SKM-1 treated with dmso at 0.1 percent for 144 hours (cell line): ENCODE results near the gene RUNX2.

Source experiments
- DNase-seq: peaks from one replicate; lab custom pipeline; 2025; ENCODE audit not compliant: unreplicated experiment; lab: John Stamatoyannopoulos, UW

RUNX2 gene

DNA sequence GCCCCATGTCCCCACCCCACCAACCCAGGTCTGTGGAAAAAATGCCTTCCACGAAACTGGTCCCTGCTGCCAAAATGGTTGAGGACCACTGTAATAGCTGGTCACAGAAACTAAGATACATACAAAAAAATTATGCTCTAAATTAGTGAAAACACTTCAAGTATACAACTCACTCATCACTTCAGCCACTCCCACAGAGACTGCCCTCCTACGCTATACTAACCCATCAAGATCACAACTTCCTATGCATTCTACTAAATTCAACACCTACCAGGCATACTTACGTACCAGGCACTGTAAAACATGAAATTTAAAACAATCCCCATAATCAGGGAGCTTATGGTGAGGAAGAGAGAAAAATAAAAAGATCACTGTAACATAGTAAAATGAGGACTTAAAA lies 22.9 kb downstream of the RUNX2 start:
- DNase-seq: no peak

DNA sequence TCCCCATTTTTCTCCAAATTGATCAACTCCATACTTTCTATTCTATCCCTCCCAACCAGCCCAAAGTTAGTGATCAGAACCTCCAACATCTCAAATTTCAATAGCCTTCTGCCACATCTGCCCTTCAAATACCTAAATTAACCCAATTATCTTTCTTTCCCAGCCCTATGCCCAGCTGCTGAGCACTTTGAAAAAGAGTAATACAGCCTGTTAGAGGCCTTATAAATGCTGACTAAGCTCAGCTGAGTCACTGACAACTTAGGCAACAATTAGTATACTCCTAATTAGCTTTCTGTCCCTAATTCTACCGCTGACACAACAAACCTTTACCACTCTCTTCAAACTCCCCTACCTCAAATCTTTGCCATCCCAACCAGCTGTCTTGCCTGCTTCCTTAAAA lies 23.5 kb downstream of the RUNX2 start:
- DNase-seq: no peak

- no peak for DNase-seq
Observed at GRCh38 chr6:45353654-45354053, 25.5 kb downstream of the RUNX2 start.

DNA sequence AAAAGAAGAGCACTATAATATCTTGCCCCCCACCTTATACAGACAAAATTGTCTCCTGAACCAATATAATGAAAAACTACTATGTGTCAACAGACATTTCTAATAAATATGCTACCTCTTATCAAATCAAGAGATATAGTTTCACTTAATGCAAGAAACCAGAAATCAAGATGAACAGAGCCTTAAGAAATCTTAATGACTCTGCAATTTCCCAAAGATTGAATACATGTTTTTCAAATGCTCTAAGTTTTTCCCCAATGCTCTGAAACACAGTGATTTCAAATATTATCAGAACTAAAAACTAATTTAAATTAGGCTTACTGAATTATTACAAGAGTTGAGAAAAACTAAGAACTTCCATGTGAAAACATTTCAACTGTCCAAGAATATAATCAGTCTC lies 36.3 kb downstream of the RUNX2 start:
- no peak for DNase-seq

- DNase-seq: no peak
Observed at GRCh38 chr6:45365036-45365435, 36.9 kb downstream of the RUNX2 start.

DNA sequence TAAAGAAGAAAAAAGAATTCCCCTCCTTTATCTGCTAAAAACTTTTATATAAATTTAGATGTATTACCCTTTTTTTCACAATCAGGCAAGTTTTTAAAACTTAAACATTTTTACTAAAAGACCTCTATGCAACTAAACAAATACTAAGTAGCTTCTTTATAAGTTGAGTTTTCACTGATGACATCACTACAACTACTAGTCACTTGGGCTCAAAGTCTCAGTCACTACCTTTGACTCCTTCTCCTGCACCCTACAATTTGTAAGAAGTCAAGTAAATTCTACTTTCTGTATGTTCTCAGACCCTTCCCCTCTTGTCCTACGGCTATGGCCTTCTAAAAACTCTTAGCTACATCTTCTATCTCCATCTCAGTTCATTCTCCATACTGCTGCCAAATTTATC lies 38.4 kb downstream of the RUNX2 start:
- DNase-seq: no peak

DNA sequence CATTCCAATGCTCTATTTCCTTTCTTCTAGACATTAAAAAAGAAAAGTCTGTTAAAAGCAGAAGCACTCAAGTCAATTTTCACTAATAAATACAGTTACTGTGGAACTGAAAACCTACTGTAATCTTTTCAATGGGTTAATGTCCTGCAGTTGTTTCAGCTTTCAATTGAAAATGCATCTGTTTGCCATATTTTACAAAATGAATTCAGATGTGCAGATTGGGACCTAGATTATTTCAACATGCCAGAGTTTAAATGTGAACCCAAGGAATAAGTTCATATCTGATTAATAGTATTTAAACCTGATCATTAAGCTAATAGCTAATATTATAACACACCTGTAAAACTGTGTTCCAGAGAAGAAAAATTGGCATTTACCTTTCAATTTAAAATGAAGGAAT lies 39.9 kb downstream of the RUNX2 start:
- no peak for DNase-seq

DNA sequence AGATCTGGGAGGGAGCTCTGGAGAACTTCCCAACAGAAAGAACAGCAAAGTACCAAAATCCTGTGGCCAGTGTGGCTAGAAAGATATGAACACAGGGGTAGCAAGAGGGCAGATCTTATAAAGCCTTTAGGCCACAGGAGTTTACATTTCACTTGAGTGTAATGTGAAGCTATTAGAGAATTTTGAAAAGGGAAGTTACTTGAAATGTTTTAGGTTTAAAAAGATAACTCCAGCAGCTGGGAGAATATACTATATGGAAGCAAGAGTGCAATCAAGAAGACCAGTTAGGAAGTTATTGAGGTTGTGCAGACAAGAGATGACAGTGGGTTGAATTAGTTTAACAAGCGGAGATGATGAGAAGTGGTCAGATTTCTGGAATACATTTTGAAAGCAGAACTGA lies 41.7 kb downstream of the RUNX2 start:
- no peak for DNase-seq

GRCh38 chr6:45371924-45372573 lies 43.9 kb downstream of the RUNX2 start:
- no peak for DNase-seq

GRCh38 chr6:45375449-45375848 lies 47.3 kb downstream of the RUNX2 start:
- no peak for DNase-seq

DNA sequence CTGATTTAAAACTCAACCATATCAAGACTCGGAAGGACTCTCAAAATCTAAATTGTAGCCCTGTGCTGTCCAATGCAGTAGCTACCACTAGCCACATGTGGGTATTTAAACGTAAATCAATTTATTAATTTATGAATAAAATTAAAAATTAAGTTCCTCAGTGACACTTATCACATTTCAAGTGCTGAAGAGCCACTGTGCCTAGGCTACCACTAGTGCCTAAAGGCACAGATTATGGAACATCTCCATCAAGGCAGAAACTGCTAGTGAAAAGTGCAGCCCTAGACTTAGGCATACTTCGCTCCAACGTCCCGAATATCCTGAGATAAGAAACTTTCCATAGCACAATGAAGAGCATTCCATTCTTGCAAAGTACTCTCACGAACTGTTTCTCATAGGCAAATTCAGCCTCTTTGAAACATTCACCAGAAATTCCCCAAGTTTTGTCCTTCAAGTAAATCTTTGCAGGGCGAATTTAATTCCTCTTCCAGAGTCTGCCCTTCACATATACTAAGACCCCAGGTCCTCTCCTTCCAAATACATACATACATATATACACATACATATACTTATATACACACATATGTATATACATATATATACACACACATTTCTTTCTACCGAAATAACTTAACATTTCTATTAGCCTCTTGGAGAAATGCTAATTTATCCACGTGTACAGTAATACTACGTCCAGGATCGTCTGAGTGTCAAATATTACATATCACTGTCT lies 48.3 kb downstream of the RUNX2 start:
- no peak for DNase-seq

GRCh38 chr6:45377043-45377553 lies 49.0 kb downstream of the RUNX2 start:
- no peak for DNase-seq

GRCh38 chr6:45377554-45378333 lies 49.6 kb downstream of the RUNX2 start, which contains the start of gene SUPT3H:
TSS of gene SUPT3H (minus strand) at chr6:45377934.
- peak; percentile 88 for DNase-seq

DNA sequence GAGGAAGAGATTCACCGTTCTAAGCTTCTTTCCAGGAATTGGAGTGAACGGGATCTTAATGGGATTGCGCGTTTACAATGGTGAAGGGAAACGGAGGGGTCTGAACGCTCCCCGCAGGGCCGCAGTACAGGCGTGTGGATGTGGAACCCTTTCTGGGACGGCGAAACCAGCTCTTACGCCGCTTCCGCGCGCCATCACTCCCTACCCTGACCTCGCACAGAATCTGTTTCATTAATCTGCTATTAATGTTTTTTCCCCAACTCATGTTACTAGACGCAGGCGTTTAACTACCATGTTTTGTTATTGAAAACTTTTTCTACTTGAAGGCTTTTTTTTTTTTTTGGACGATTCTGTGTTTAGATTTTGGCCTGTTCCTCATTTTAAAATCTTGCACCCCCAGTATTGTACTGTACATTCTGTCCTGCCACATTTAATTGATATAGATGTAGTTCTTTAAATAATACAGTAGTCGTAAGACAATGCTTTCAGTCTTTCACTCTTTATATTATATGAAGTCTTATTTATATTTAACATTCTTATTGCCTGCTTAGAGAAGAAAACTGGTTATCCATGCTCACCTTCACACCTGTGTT lies 50.3 kb downstream of the RUNX2 start:
- peak; percentile 36 for DNase-seq

GRCh38 chr6:45382391-45382790 lies 54.3 kb downstream of the RUNX2 start:
- DNase-seq: no peak

GRCh38 chr6:45386501-45386900 lies 58.4 kb downstream of the RUNX2 start:
- no peak for DNase-seq

- no peak for DNase-seq
Observed at GRCh38 chr6:45387236-45387635, 59.1 kb downstream of the RUNX2 start.

- no peak for DNase-seq
Observed at GRCh38 chr6:45388328-45388727, 60.2 kb downstream of the RUNX2 start.

GRCh38 chr6:45394586-45395095 lies 66.5 kb downstream of the RUNX2 start:
- no peak for DNase-seq

DNA sequence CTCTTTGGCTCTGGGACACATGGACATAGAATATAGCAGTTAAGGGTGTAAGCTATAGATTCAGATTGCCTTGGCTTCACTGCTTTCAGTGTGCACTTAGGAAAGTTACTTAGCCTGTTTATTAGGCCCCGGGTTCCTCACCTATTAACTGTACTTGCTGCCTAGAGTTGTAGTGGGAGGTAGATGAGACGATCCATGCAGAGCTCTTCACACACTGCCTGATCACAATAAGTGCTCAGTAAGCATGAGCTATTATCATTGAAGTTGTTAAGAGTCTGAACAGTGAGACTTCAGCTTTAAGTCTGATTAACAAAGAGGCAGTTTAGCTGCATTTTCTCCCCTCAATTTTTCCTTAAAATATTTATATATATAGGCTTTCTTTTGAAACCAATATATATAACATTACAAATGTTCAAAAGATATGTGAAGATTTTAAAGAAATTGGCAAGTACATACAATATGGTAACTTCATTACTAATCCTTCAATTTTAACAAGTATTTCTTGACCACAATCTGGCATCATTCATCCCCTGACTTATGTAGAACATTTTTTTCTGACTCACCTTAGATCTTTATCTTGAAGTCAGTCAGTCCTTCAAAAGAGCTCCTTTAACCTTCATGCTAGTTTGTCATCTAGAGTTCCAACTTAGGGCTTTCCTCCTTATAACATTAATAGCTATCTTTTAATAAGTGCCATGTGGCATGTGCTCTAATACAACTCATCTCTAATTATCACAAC lies 70.1 kb downstream of the RUNX2 start:
- no peak for DNase-seq
